ENCODE data around the gene TMEM255B.
"Not testable (repeated sequence)": the region's sequence is repeated elsewhere in the genome, so short reads cannot be mapped to it uniquely, and the experiment has no call there.

The TMEM255B gene

GRCh38 chr13:113787694-113788093 is 28.7 kb downstream of the TMEM255B start:
- no peak for DNase-seq (ENCODE audit: low spot score)

DNA sequence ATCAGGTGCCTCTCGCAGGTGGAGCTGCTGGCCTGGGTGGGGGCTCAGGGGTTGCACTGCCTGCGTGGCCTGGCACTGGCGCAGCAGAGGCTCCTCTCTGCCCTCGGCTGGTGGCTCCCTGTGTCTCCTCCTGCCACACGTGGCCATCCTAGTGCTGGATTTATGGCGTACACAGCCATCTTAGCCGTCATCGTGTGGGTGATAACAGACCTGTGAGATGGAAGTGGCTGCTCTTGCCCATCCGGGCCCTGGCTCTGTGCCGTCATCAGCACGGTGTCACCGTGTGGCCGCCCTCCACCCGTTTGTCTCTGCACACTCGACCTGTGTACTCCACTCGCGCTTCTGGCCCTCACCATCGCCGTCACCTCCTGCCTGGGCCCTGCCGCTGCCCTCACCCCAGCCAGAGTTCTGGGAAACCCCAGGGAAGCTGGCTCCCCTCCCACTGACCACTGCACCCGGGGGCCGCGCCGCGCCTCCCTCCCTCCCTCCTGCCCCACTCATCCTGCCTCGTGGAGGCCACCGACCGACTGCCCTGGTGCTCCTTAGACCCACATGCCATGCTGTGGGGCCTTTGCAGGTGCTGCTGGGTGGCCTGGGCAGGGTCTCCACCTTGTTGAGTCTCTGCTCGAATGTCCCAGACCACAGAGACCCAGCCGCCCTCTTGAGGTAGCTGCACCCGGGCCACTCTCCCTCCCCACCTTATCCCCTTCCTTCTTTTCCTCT is 29.5 kb downstream of the TMEM255B start:
- DNase-seq (ENCODE audit: low spot score), result no peak

DNA sequence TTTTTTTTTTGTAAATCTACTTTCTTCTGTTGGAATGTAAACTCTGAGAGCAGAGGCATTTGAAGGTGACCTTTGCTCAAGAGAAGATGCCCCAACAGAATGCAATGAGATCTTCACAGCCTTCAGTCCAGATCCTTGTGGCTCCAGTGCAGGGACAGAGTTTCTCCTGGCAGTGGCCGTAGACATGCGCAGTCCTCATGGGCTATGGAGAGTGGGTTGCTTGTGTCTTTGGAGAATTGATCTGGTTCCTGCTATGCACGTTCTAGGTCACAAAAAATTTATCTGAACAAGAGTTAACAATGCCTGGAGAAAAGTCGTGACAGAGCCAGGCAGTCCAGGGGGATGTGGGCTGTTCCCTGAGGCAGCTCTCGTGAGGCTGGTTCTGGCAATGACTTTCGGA is 30.1 kb downstream of the TMEM255B start:
- no peak for DNase-seq (ENCODE audit: low spot score)

GRCh38 chr13:113789931-113790330 is 30.9 kb downstream of the TMEM255B start:
- DNase-seq (ENCODE audit: low spot score), result not testable (repeated sequence)

- no peak for DNase-seq (ENCODE audit: low spot score)
Observed at GRCh38 chr13:113791226-113791625, 32.2 kb downstream of the TMEM255B start.

DNA sequence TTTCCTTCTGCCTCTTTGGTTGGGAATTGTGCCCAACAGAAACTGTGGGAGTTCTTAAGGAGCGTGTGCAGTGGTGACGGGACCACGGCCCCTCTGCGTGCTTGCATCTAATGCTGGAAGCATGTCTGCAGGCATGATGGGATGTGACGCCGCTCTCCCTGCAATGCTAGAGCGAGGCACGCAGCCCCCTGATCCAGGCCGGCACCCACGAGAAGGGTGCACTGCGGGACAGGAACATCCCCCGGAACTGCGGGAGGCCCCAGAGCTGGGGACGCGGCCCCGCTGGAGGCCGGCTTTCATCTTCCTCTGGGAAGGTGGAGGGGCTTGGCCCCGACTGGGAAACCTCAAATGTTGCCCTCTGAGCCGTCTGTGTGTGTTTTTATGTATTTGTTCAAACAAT is 32.7 kb downstream of the TMEM255B start:
- DNase-seq (ENCODE audit: low spot score), result no peak

DNA sequence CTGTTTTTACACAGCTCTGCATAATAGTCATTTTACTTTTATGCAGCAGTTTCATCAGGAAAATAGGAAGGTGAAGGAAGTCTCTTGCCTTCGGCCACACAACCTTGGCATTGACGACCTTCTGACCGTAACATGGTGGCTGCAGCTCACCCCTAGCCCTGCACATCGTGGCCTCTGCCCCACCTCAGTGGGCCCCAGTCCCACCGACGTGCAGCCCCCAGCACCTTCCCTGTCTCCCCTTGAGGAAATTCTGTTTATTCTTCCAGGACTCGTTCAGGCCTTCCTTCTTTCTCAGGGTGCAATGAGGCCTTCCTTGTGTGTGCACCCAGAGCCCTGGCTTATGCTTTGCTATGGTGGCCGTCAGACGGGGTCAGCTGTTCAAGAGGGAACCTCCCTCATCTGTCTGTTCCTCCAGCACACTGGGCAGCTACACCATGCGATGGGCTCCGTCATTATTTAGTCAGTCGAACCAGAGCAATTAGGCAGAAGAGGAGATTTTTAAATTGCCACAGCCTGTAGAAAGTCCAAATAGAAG is 33.3 kb downstream of the TMEM255B start:
- no peak for DNase-seq (ENCODE audit: low spot score)

DNA sequence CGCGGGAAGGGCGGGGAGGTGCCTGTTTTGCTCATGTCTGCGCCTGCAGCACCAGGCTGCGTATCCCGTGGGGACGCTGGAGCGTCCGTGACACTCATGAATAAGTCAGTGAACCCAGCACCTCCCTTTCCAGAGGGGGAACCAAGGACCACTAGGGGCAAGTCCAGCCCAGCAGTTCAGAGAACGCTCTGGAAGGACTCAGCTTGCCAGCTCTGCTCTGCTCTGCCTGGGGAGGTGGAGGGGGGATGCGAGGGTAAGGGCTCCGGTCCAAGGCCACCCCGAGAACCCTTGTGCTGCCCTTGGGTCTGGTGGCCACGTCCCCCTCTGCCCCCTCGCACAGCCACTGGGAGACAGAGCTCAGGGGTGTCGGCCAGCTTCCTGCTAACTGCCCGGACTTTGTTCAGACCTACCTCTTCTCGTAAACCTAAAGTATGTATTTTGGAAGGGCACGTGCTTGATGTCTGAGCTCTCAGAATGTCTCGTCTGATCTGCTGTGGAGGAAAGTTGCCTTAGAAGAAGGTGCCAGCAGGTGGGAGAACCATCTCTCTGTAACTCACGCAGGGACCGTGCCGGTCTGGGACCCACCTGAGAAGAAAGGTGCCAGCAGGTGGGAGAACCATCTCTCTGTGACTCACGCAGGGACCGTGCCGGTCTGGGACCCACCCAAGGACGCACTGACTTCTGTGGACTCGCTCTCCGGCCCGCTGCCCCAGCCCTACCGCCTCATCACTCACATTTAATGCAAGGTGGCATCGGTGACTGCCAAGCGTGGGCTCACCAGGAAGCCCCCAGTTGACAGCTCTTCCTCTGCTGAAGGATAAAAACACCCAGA is 34.1 kb downstream of the TMEM255B start:
- no peak for DNase-seq (ENCODE audit: low spot score)

GRCh38 chr13:113793718-113794085 is 34.7 kb downstream of the TMEM255B start:
- no peak for DNase-seq (ENCODE audit: low spot score)

DNA sequence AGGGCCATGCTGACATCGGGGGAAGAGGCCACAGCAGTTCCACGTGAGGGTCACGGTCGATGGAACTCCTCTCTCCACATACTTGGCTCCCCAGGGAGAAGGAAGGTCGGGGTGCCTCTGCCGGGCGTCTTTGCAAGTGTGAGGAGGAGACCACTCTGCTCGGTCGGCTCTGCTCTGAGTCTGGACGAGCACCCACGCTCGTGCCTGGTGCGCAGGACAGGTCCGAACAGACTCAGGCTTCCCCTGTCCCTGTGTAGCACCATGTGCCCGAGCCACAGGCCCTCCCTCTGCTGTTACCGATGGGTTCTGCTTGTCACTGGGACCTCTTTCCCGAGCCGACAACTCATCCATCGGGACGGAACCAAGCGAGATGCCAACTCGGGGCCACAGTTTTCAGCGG is 35.1 kb downstream of the TMEM255B start:
- no peak for DNase-seq (ENCODE audit: low spot score)

DNA sequence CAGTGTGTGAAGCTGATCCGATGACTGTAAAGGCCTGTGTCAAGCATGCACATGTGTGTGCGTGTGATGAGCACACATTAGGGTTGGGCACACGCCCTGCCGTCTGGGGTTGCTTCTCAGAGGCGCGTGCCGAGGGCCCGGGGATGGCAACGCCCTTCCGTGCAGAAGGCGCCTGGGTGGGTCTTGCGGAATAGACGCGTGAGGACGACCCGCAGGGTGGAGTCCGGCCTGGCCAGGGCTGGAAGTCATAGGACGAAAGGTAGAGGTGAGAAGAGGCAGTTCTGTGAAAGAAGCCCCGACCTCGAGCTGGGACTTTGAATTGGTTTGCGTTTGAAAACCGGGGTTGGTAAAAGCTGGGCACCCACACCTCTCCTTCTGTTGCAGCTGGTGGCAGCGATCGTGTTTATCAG is 35.7 kb downstream of the TMEM255B start:
- DNase-seq (ENCODE audit: low spot score), result no peak

- DNase-seq (ENCODE audit: low spot score), result not testable (repeated sequence)
Observed at GRCh38 chr13:113795362-113795761, 36.3 kb downstream of the TMEM255B start.

DNA sequence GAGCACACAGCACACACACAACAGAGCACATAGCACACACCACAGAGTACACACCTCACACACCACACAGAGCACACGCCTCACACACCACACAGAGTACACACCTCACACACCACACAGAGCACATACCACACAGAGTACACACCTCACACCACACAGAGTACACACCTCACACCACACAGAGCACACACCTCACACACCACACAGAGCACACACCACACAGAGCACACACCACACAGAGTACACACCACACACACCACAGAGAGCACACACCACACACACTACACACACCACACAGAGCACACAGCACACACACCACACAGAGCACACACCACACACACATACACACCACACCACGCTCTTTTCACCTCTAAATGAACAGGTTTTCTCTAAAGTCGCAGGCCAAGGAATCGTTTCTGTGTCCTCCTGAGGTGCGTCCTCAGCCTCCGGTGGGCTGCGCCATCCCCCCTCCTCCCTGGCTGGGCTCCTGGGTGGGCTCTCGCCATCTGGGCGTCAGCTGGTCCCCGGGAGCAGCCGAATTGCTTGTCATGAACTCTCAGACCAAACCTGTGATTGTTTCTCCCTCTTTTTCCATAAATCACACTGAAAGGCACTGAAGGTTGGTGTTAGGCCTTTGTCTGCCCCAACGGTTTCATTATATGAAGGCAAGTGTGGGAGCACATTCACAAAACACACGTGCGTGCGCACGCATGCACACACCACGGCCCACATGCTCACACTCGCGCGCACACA is 37.4 kb downstream of the TMEM255B start:
- DNase-seq (ENCODE audit: low spot score), result no peak

- DNase-seq (ENCODE audit: low spot score), result no peak
Observed at GRCh38 chr13:113796964-113797676, 38.1 kb downstream of the TMEM255B start.

GRCh38 chr13:113798200-113798811 is 39.3 kb downstream of the TMEM255B start:
- DNase-seq (ENCODE audit: low spot score), result no peak

GRCh38 chr13:113800576-113800926 is 41.5 kb downstream of the TMEM255B start:
- no peak for DNase-seq (ENCODE audit: low spot score)

DNA sequence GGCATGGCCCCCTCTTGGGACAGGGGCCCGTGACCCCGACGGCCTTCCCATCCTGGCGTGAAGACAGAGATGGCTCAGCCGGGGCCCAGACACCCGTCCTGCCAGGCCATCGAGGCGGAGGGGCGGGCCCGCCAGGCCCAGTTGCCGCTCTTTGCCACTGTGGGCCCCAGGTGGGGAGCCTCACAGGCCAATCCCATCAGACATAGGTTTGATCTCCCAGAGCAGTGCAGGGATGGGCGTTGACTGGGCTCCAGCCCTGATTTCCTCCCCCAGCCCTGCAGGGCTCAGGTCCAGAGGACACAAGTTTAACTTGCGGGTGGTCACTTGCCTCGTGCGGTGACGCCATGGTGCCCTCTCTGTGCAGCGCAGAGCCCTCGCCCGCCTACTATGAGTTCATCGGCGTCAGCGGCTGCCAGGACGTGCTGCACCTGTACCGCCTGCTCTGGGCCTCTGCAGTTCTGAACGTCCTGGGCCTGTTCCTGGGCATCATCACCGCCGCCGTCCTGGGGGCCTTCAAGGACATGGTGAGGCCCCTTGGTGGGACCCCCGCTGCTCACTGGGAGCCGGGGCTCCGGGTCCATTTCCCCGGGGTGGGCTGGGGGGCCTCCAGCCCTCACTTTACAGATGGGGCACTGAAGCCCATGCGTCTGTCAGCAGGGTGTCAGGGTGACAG is 42.4 kb downstream of the TMEM255B start:
- DNase-seq (ENCODE audit: low spot score), result no peak

- DNase-seq (ENCODE audit: low spot score), result no peak
Observed at GRCh38 chr13:113802090-113802531, 43.1 kb downstream of the TMEM255B start.

DNA sequence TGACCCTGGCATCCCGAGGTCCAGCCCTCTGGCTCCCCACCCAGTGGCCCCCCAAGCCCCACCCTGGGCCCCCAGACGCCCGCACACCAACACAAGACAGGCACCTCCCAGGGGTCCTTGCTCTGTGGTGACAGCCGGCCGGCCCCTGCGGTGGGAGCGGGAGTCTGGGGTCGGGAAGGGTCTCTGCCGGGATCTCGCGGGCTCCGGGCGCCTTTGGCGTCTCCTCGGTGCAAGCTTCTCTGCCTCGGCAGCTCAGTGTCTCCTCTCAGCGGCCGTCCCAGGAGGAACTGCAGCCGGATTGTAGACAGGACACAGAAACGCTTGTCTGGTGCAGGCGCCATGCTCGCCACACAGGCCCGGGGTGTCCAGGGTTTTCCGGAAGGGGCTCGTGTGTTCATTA is 43.7 kb downstream of the TMEM255B start:
- no peak for DNase-seq (ENCODE audit: low spot score)

- no peak for DNase-seq (ENCODE audit: low spot score)
Observed at GRCh38 chr13:113803409-113804016, 44.5 kb downstream of the TMEM255B start.

Data from germinal center (tissue), 1 donor.